ENCODE data around the gene BARHL2.

GRCh38 chr1:90730243-90731022 is 13.3 kb upstream of the BARHL2 start:
- TF ChIP-seq CEBPB (IDR thresholded peaks at IDR 0.05; ENCODE audit: low read depth): no peak
- no peak for TF ChIP-seq CTCF (IDR thresholded peaks at IDR 0.05 in 2 of 3, conservative IDR thresholded peaks at IDR 0.05 in 1 of 3; ENCODE audit: borderline replicate concordance in 1 of 3, insufficient read depth in 1 of 3, low read depth in 2 of 3, low read length in 2 of 3)
